Measurements from ENCODE around the gene RASAL2.
"Not testable (repeated sequence)": the region's sequence is repeated elsewhere in the genome, so short reads cannot be mapped to it uniquely, and the experiment has no call there.

The RASAL2 gene

DNA sequence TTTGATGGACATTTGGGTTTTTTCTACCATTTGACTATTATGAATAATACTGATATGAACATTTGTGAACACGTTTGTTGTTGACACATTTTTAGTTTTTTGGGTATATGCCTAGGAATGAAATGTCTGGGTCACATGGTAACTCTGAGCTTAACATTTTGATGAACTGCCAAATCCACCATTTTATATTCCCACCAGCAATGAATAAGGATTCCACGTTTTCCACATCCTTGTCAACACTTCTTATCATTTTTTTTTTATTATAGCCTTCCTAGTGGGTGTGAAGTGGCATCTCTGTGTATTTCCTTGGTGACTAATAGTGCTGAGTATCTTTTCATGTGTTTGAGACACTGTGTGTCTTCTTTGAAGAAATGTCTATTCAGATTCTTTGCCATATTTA, 67.6 kb downstream of the RASAL2 start:
- peak; percentile 34 to 44 for DNase-seq (ENCODE audit: low read depth in 2 of 2)

DNA sequence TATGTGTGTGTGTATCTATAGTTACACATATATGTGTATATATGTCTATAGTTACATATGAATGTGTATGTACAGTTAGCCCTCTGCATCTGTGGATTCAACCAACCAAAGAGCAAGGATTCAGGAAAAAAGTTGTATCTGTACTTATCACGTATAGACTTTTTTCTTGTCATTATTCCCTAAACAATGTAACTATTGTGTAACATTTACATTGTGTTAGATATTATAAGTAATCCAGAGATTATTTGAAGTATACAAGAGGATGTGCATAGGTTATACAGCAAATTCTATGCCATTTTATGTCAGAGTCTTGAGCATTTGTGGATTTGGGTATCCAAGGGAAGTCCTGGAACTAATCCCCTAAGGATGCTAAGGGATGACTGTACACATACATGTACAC, 71.3 kb downstream of the RASAL2 start:
- DNase-seq (ENCODE audit: low read depth in 2 of 2): no peak

DNA sequence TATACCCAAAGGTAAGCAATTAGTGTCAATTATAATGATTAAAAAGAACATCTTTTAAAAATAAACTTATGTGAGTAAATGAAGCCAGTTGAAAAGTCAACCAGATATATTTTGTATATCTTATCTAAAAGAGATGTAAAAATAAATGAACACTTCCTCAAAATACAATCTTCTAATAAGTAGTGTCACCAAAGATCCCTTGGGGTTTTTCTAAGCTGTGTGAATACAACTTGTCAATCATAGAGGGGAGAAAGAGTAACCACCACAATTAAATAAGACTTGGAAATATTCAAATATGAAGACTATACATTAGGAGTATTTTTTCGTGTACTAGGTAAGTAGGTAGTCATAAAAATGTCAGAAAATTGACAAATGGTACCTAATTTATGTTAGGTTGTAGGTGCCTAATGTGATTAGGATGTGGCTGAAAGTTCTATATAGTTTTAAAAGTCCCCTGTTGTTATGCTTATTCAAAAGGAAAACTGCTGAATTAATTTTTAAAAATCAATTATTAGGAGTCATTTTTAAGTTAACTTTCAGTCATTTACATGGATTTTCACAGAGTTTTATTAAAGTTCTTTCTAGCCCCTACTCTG, 72.6 kb downstream of the RASAL2 start:
- DNase-seq (ENCODE audit: low read depth in 2 of 2): no peak

DNA sequence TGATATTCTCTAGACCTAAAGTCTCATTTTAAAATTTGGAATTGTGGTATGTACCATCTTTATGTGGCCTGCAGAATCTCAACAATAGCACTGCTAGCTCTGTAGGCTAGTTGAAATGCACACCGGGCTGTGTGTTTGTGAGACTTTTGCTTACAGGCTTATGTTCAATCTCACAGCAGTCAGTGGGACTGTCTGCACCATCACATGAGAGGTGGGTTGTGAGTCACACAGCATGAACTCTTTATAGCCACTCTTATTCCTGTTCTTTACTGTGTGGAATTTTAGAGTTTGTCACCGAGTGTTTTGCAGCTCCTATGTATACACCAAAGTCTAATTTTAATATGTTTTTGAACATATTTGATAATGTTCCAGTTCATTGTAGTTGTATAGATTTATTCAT, 74.6 kb downstream of the RASAL2 start:
- DNase-seq (ENCODE audit: low read depth in 2 of 2): no peak

DNA sequence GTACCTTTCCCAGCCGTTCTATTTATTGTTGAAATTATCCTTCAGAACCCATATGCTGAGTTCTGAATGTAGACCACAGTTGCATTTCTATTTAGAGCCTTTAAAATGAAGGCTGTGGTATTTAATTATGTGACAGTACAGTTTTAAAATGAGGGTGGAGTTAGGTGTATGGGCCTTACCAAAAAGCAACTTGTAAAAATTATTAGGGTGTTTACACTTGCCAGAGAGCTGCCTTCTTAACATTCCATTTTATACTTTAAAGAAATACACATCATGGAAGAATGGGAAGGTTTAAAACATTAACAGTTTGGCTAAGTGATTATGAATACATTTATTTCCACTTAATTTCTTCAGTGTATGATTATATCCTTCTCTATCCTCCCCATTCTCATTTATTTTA, 75.7 kb downstream of the RASAL2 start:
- DNase-seq (ENCODE audit: low read depth in 2 of 2): no peak

DNA sequence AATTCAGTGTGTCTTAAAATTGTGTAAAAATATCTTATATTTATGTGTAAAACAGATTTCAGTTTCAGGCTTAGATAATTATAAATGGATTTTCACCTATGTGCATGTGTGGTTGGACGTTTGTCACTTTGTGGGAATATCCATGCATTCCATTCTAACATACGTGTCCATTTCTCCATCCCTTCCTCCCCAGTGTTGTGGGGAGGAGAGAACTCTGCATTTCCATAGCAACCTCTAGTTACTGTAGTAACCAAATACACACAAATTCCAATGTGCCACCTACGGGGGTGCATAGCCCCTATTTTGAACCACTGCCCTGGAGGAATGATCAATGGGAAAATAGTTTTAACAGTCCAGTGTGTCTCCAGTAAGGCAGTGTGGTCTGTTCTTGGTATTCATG, 79.0 kb downstream of the RASAL2 start:
- no peak for DNase-seq (ENCODE audit: low read depth in 2 of 2)

GRCh38 chr1:178174539-178174938, 80.6 kb downstream of the RASAL2 start:
- DNase-seq (ENCODE audit: low read depth in 2 of 2): no peak

- no peak for DNase-seq (ENCODE audit: low read depth in 2 of 2)
Measured at GRCh38 chr1:178180405-178180804, 86.5 kb downstream of the RASAL2 start.

GRCh38 chr1:178183796-178184195, 89.9 kb downstream of the RASAL2 start:
- no peak for DNase-seq (ENCODE audit: low read depth in 2 of 2)

GRCh38 chr1:178188306-178188705, 94.4 kb downstream of the RASAL2 start:
- DNase-seq (ENCODE audit: low read depth in 2 of 2): no peak

DNA sequence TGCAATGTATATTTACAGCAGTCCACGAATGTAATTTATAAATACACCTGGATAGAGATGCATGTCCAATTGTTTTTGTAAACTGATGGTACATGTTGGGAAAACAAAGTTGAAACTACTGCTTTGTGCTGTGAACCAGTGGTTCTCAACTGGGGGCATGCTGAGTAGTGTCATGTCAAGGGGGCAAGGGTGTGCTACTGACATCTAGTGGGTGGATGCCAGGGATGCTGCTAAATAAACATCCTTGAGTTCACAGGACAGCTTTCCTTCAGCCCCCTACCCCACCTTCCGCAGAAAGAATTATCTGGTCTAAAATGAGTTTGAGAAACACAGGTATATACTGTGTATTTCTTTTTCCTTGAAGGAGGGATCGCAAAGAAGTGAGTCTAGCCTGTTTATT, 95.9 kb downstream of the RASAL2 start:
- no peak for DNase-seq (ENCODE audit: low read depth in 2 of 2)

DNA sequence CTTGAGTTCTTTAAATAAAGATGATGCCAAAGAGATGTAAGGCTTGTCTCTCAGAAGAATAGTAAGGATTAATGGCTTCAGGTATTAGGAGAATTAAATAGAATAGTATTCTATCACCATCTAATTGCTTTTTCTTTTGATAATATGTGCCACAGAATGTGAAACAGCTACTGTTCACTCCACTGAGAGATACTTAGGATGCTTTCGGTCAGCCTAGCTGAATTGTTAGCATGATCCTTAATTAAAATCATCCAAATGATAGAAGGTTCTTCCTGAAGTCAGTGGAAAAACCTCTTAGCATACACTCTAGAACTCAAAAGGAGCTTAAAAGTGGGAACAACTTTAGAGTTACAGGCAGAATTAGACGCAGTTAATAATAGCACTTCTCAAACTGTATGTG, 97.0 kb downstream of the RASAL2 start:
- DNase-seq (ENCODE audit: low read depth in 2 of 2): no peak

DNA sequence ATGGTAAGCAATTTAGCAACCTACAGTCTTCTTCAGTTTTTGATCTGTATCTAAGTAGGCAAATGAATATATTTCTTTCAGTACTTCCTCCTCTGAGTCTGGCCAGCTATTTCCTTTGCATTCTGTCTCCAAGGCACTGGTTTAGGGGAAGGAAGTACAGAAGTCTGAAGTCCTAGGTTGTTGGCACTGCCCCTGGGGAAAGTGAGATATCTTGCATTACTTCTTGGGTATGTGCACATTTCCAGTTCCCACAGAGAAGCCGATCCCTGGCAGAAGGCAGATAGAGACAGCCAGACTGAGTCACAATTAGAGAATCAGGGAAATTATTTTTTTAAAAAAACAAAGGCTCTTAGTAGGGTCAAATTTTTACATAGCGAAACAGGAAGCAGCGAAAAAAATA, 98.8 kb downstream of the RASAL2 start:
- DNase-seq (ENCODE audit: low read depth in 2 of 2): peak in 1 of 2 experiments; percentile 13

DNA sequence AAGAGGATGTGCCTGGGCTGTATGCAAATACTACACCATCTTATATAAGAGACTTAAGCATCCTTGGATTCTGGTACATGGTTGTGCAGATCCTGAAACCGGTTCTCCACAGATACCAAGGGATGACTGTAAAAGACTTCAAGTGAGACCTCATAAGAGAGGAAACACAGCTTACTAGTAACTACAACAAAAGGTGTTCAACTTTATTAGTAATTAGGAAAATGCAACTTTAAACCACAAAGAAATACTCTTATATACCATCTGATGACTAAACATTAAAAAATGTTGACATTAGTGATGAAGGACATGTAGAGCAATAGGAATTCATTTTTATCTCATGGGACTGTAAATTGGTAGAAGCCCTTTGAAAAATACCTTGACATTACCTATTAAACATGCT, 102.7 kb downstream of the RASAL2 start:
- DNase-seq (ENCODE audit: low read depth in 2 of 2): no peak

- not testable (repeated sequence) for DNase-seq (ENCODE audit: low read depth in 2 of 2)
Measured at GRCh38 chr1:178202095-178202494, 108.2 kb downstream of the RASAL2 start.

- DNase-seq (ENCODE audit: low read depth in 2 of 2): not testable (repeated sequence)
Measured at GRCh38 chr1:178202546-178202945, 108.6 kb downstream of the RASAL2 start.

- not testable (repeated sequence) for DNase-seq (ENCODE audit: low read depth in 2 of 2)
Measured at GRCh38 chr1:178208269-178208856, 114.5 kb downstream of the RASAL2 start.

GRCh38 chr1:178209935-178210334, 116.0 kb downstream of the RASAL2 start:
- DNase-seq (ENCODE audit: low read depth in 2 of 2): no peak

GRCh38 chr1:178218550-178218949, 124.6 kb downstream of the RASAL2 start:
- DNase-seq (ENCODE audit: low read depth in 2 of 2): no peak

DNA sequence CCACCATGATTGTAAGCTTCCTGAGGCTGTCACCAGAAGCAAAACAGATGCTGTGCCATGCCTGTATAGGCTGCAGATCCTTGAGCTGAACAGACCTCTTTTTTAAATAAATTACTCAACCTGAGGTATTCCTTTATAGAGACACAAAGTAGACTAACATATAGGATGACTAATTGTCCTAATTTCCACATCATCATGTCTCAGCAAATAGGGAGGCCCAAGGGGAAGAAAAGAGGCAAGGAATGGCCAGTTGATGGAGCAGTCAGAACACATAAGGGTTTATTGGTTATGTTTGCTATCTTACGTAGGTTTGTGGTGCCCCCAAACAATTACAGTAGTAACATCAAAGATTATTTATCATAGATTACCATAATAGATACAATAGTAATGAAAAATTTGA, 126.2 kb downstream of the RASAL2 start:
- DNase-seq (ENCODE audit: low read depth in 2 of 2): no peak

- DNase-seq (ENCODE audit: low read depth in 2 of 2): no peak
Measured at GRCh38 chr1:178223289-178223688, 129.4 kb downstream of the RASAL2 start.

- DNase-seq (ENCODE audit: low read depth in 2 of 2): no peak
Measured at GRCh38 chr1:178224358-178224757, 130.5 kb downstream of the RASAL2 start.

DNA sequence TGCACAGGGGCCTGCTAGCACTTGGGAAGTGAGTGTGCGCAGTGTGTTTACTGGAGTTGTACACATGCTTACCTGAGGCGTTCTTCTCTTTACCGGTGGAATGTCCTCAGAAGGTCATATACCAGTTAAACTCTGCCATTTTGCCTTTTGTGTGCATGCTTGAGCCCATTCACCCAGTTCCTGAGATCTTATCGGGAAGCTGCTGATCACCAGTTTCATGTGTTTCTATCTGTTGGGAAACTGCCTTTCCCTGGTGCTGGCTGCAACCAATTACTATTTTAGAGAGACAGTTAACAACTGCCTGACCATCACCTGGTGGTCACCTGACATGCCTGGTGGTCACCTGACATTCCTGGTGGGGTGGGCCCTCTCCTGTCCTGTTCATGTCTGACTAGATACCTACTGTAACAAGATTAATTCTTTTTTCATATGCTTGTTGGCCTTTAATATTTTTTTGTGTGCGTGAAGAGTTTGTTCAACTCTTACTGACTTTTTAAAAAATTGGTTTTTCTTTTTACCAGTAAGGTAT, 137.0 kb downstream of the RASAL2 start:
- DNase-seq (ENCODE audit: low read depth in 2 of 2): no peak

- DNase-seq (ENCODE audit: low read depth in 2 of 2): no peak
Measured at GRCh38 chr1:178232108-178232507, 138.2 kb downstream of the RASAL2 start.
